Skeletal muscle satellite cell (primary cell): ENCODE data around the gene HINT2. TPM values are rescaled to one million over a fixed set of nuclear protein-coding genes. Genes with fewer than 3 reads are reported as not detected.

Experiments
- H3K27me3 ChIP-seq: 2 replicates; pipeline ENCODE4 v1.7.0; 2013; ENCODE audit warnings: low read length; ENCODE audit not compliant: control insufficient read depth, insufficient read depth
- H3K36me3 ChIP-seq: 2 replicates; pipeline ENCODE4 v1.7.0; 2013; ENCODE audit warnings: mild to moderate bottlenecking, control low read depth, low read length; ENCODE audit not compliant: insufficient read depth
- H3K4me1 ChIP-seq: 2 replicates; pipeline ENCODE4 v1.7.0; 2013; ENCODE audit warnings: low read length; ENCODE audit not compliant: control insufficient read depth, insufficient read depth
- H3K4me2 ChIP-seq: 2 replicates; pipeline ENCODE4 v1.7.0; 2013; ENCODE audit warnings: mild to moderate bottlenecking, low read length
- H3K4me3 ChIP-seq: 2 replicates; pipeline ENCODE4 v1.7.0; 2013; ENCODE audit warnings: low read length
- H3K9ac ChIP-seq: 2 replicates; pipeline ENCODE4 v1.7.0; 2013; ENCODE audit warnings: mild to moderate bottlenecking, low read depth, low read length, moderate library complexity
- H3K9me3 ChIP-seq: replicated peaks from 2 replicates; pipeline ENCODE4 v1.7.0; 2013; ENCODE audit warnings: mild to moderate bottlenecking, control low read depth, low read length
- small RNA-seq: library from RNA; depleted of rRNA; stranded (forward); fragments of <200 nt; gene quantifications from one replicate; pipeline ENCODE3, GENCODE V24; 2012

Gene HINT2

DNA sequence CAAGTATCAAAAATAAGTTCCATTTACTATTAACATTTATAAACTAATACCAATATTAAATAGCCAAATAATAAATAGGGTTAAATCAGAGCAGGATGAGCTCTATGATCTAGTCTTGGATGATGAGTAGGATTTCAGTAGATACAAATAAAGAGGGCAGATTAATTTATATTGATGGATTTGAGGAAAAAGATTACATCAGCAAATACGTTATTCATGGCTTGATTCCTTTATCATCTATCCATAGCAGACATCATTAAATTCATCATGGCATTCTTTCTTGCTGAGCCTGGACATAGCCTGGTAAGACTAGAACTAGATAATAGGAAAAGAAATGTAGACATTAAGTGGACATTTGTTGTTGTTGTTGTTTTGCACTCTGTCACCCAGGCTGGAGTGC lies 47.4 kb downstream of the HINT2 start:
- Histone ChIP-seq H3K4me2 (no peak overlapping the region), H3K9me3 (no peaks in the 10 kb centered on the region), H3K36me3 (no peaks in the 10 kb centered on the region), H3K4me3 (no peak overlapping the region), H3K9ac (no peak overlapping the region), H3K27me3 (peaks cover 15% of the 10 kb centered on the region), H3K4me1 (peaks cover 15% of the 10 kb centered on the region)

DNA sequence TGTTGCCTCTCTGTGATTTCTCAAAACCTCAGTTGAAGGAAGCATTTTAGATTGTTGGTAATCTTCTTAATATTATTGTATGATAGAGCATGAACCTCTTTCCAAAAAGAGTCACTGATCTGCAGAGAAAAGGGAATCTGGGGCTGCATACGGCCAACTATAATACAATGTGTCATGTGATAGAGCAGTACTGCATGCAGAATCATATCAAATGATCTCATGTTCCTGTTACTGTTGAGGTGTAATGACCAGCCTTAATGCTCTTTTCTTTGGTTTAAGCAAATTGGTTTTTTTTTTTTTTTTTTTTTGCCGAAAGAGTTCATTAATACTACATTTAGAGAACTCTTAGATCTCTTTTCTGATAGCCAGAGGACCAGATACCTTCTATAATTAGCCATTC lies 47.8 kb downstream of the HINT2 start:
- Histone ChIP-seq H3K36me3 (no peaks in the 10 kb centered on the region), H3K9ac (no peak overlapping the region), H3K27me3 (peaks cover 15% of the 10 kb centered on the region), H3K4me3 (no peak overlapping the region), H3K9me3 (no peaks in the 10 kb centered on the region), H3K4me1 (peaks cover 12% of the 10 kb centered on the region), H3K4me2 (no peak overlapping the region)

DNA sequence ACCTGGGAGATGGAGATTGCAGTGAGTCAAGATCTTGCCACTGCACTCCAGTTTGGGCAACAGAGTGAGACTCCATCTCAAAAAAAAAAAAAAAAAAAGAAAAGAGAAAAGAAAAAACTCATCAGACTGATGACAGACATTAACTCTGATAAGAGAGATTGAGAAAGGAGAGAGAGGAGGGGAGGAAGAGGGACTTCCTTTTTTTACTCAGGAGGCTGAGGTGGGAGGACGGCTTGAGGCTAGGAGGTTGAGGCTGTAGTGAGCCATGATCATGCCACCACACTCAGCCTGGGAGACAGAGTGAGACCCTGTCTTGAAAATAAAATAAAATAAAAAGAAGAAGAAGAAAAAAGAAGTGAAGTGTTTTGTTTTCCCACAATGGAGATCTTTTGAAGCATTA lies 51.0 kb downstream of the HINT2 start:
- Histone ChIP-seq H3K4me1 (peaks cover 7% of the 10 kb centered on the region), H3K9me3 (no peaks in the 10 kb centered on the region), H3K4me2 (no peak overlapping the region)

DNA sequence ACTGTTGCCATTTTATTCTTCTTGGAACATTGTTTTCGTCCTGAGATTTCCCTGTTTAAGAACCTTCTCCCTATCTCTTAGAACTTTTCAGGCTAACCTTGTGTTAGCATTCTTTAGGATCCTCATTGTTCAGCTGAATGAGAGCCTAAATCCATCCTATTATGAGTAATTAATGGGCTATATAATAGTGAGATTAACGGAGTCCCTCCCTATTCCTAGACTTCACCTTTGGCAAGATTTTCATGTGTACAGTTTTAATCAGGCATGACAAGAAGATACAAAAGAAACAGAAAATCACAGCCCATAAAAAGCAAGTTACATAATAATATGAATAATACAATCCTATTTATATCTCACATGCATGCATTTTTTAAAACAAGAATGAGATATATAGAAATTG lies 51.7 kb downstream of the HINT2 start:
- Histone ChIP-seq H3K9me3 (no peaks in the 10 kb centered on the region), H3K4me1 (peaks cover 7% of the 10 kb centered on the region), H3K9ac (no peak overlapping the region), H3K27me3 (no peaks in the 10 kb centered on the region), H3K4me2 (no peak overlapping the region), H3K36me3 (no peaks in the 10 kb centered on the region), H3K4me3 (no peak overlapping the region)

More for the DNA sequence above, 51.0 kb downstream of the HINT2 start:
- Histone ChIP-seq H3K9ac (no peak overlapping the region), H3K27me3 (no peaks in the 10 kb centered on the region), H3K4me3 (no peak overlapping the region), H3K36me3 (no peaks in the 10 kb centered on the region)

Small RNA genes lying within 50 kb of the gene (small RNA-seq; reads per million reads assigned to genes)
- gene HINT2, result not detected
